Measurements from ENCODE around the gene CORO2B. TPM values are rescaled to one million over a fixed set of nuclear protein-coding genes. Genes with fewer than 3 reads are reported as not detected.

Gene CORO2B
- total RNA-seq, 1 experiment from 2014 or later, result not detected

DNA sequence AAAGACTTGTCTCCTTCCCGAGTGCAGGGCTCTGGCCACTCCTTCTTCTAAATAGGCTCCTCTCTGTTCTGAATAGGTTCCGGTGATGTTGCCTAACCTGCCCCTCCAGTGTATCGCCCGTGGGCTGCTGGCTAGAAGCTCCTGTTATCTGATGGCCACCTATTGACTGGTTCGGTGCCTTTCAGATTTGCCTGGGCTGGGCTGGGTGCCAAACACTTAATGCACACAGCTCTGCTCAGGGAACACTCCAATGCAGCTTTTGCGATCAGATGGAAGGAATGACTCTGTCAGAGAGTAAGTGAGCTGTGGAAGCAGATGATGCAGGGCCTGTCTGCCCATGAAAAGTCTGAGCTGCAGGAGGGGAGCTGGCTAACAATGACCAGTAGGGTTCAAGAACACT lies 112.9 kb downstream of the CORO2B start:
- DNase-seq (ENCODE audit: extremely low read depth, low read depth), result no peak

- DNase-seq (ENCODE audit: extremely low read depth, low read depth), result no peak
These were observed 114.3 kb downstream of the CORO2B start for GRCh38 chr15:68693071-68693470.

GRCh38 chr15:68694111-68694510 lies 115.3 kb downstream of the CORO2B start:
- no peak for DNase-seq (ENCODE audit: extremely low read depth, low read depth)

DNA sequence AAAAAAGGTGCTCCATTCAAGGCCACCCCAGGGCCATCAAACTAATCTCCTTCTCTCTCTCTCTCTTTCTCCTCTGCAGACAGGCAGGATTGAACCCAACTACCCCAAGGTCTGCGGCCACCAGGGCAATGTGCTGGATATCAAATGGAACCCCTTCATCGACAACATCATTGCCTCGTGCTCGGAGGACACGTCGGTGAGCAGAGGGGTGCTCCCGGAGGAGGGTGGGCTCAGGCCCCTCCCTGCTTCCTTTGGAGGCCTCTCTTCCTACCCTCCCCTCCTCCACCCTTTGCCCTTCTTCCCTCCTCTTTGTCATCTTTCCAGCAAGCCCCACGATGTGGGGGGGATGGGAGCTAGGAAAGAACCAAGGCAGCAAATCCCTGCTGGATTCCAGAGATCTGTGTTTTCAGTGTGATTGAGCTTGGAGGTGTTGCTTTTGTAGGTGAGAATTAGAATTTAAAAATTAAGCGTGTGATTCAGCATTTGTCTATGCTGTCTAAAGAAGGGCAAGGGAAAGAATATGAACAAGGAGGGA lies 116.3 kb downstream of the CORO2B start:
- DNase-seq (ENCODE audit: extremely low read depth, low read depth), result no peak

- DNase-seq (ENCODE audit: extremely low read depth, low read depth), result no peak
These were observed 117.9 kb downstream of the CORO2B start for GRCh38 chr15:68696414-68697363.

DNA sequence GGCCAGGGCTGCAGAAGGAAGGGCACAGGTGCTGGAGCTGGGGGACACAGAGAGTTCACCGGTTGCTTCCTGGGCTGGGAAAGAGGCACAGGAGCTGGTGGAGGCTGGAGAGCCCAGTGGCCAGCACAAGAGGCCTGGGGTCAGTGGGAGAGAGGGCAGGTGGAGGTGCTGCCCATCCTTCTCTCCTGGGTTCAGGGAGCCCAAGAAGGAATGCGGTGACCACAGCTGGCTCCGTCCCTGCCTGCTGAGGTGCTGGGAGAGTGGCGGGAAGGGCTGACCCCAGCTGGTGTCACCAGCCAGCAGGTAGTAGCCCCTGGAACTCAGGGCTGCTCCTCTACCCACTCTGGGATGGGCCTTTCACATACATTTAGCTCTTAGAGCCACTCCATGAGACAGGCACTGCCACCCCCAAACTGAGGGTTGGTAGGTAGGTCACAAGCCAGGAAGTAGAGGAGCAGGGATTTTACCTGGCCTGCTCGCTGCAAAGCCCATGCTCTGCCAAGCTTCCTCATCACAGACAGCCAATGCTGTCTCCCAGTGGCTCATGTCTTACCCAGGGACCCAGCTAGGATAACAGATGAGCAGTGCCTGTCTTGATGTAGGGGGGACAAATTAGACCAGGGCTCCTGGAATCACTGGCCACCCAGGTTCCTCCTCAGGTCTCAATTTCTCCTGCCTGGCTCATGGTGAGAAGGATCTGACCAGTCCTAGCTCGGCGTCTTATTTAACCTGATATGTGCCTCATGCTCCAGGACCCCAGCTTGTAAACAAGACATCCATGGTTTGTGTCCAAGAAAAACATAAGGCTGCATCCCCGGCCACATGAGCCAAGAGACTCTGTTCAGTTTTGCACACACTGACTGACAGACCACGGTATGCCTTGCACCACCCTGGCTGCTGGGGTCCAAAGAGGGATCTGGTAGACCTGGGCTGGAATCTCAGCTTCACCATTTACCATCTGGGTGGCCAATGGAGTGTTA lies 119.2 kb downstream of the CORO2B start:
- DNase-seq (ENCODE audit: extremely low read depth, low read depth), result no peak

GRCh38 chr15:68698708-68699107 lies 119.9 kb downstream of the CORO2B start:
- DNase-seq (ENCODE audit: extremely low read depth, low read depth), result no peak

DNA sequence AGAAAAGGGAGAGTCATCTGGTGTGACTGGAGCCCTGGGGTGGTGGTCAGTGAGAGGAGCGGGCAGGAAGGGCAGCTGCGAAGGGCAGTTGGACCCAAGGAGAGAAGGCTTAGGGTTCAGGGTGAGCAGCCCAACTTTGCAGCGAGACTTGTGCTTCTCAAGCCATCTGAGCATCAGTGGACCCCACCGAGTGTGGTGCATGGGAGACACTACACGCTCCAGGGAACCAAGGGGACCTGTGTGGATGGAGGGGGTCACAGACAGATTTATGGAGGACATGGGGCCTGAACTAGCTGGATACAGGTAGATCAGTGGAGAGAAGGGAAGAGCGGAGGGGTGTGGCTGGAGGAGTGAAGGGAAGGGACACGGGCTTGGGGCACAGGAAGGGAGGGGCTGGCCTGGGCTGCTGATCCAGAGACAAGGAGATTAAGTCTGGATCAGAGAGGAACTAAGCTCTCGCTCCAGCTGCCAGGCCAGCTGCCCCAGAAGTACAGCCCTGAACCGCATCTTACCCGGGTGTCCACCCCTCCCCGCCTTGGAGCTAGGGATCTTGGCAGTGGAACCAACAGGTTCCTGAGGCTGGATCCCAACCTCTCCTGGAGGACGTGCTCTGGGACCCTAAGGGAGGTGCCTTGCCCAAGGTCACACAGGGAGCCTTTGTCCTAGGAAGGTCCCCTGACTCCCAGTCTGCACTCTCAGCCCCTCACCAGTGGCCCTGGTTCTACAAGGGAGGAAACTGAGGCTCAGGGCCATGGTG lies 120.5 kb downstream of the CORO2B start:
- no peak for DNase-seq (ENCODE audit: extremely low read depth, low read depth)

DNA sequence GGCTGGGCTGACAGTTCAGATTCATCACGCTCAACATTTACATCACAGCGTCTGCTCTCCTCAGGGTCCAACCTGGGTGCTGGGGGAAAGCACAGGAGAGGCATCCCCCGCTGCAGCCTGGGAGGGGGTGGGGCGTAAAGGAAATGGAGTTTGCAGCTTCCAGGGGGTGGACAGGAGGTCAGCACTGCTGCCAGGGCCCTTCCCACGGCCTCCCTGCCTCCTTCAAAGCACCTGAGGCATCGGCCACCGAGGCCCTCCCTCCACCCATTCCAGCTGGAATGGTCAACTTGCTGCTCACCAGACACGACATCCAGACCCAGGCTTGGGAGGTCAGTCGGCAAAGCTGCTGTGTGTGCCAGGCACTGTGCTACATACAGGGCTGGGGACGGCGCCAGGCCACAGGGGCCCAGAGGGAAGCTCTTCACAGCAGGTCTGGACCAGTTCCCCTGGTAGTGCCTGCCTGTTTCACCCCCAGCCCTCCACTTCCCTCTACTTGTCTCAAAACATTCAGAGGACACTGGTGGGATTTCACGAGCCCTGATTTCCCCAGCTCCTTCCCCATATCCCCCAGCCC lies 121.2 kb downstream of the CORO2B start:
- no peak for DNase-seq (ENCODE audit: extremely low read depth, low read depth)

GRCh38 chr15:68700455-68701123 lies 121.8 kb downstream of the CORO2B start:
- no peak for DNase-seq (ENCODE audit: extremely low read depth, low read depth)

- no peak for DNase-seq (ENCODE audit: extremely low read depth, low read depth)
These were observed 123.1 kb downstream of the CORO2B start for GRCh38 chr15:68701886-68702285.

DNA sequence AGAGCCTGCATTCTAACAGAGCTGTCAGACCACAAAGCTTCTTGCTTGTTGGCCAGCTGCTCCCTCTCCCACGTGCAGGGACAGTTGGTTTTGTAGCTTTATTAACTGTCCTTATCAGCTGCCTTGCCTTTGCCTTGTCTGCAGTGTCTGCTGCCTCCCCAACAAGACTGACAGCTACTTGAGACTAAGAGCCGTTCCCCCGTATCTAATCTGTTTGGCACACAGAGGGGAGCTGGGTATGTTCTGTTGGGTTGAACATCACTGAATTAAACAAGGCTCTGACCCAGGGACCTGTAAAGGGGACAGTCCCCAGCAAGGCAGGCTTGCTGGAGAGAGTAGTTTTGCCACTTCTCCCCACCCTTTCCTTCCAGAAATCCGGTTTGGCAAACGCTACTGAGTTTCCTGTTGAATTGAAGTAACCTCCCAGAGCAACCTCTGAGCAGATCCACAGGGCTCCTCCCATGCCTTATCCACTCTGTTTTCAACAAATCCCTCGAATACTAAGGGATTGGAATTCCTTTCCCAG lies 125.8 kb downstream of the CORO2B start:
- DNase-seq (ENCODE audit: extremely low read depth, low read depth), result no peak

- no peak for DNase-seq (ENCODE audit: extremely low read depth, low read depth)
These were observed 127.5 kb downstream of the CORO2B start for GRCh38 chr15:68706256-68706655.

- DNase-seq (ENCODE audit: extremely low read depth, low read depth), result no peak
These were observed 128.1 kb downstream of the CORO2B start for GRCh38 chr15:68706931-68707330.

DNA sequence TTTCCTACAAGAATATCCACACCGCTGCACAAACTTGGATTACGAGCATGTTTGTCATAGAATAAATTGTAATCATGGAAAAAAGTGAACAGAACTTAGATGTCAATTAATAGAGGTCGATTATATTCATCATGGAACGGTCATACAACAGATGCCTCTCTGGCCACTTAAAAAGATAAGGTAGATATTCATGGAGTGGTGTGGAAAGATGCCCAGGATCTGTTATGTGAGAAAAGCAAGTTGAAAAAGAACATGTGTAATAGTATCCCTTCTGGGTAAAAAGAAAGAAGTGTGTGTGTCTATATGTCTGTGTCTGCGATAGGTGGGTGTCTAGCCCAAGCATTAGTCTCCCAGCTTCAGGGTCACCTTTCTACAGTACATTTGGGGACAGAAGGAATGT lies 128.6 kb downstream of the CORO2B start:
- no peak for DNase-seq (ENCODE audit: extremely low read depth, low read depth)

- no peak for DNase-seq (ENCODE audit: extremely low read depth, low read depth)
These were observed 131.1 kb downstream of the CORO2B start for GRCh38 chr15:68709876-68710275.

GRCh38 chr15:68710536-68710935 lies 131.7 kb downstream of the CORO2B start:
- no peak for DNase-seq (ENCODE audit: extremely low read depth, low read depth)

GRCh38 chr15:68711406-68711805 lies 132.6 kb downstream of the CORO2B start:
- no peak for DNase-seq (ENCODE audit: extremely low read depth, low read depth)

DNA sequence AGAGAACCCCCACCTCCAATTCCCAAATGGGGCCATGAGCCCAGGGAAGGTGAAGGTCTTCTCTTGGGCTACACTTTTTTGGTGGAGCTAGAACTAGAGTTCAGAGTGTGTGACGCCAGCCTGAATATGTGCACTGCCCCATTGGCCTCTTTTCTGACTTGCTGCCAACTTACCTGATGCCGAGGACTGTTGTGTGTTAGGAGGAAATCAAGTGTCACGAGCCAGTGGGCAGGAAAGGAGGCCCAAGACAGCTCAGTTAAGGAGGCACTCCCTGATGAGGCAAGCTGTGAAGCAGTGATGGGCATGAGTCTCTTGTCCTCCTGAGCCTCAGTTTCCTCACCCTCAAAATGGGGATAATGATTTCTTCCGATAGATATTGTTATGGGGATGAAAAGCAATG lies 134.1 kb downstream of the CORO2B start:
- DNase-seq (ENCODE audit: extremely low read depth, low read depth), result no peak
